Tibial nerve (tissue), 4 donors: ENCODE data around the gene ZMAT3. TPM values are rescaled to one million over a fixed set of nuclear protein-coding genes. Genes with fewer than 3 reads are reported as not detected.

ENCODE experiments used
- DNase-seq, 2 donors: peaks; one replicate each; pipeline ENCODE4 v3.0.0-alpha.2; 2019; ENCODE audit warnings: low spot score in 2 of 2
- H3K27ac ChIP-seq, 4 donors: fragments of 200-600 bp; sonication (generic) in 3 of 4; one replicate each; pipeline ENCODE4 v1.5.1; 2017 to 2019; ENCODE audit warnings: mild to moderate bottlenecking in 1 of 4
- H3K27me3 ChIP-seq, 2 donors: fragments of 200-600 bp; sonication (generic) in 1 of 2; one replicate each; pipeline versions ENCODE4 v1.5.1 to v1.6.0; 2017 to 2019
- H3K36me3 ChIP-seq, 3 donors: fragments of 200-600 bp; sonication (generic); one replicate each; pipeline ENCODE4 v1.5.1; 2018 to 2019
- H3K4me1 ChIP-seq, 4 donors: fragments of 200-600 bp; sonication (generic) in 3 of 4; one replicate each; pipeline ENCODE4 v1.5.1; 2017 to 2019
- H3K4me3 ChIP-seq, 4 donors: fragments of 200-600 bp; sonication (generic) in 3 of 4; one replicate each; pipeline ENCODE4 v1.5.1; 2017 to 2019; ENCODE audit warnings: mild to moderate bottlenecking in 1 of 4, moderate library complexity in 1 of 4
- H3K9me3 ChIP-seq, 4 donors: fragments of 200-600 bp; sonication (generic) in 3 of 4; one replicate each; pipeline ENCODE4 v1.5.1; 2017 to 2019
- EP300 ChIP-seq, 2 donors: sonication (generic); formaldehyde crosslinking; IDR thresholded peaks; one replicate each; pipeline ENCODE4 v1.6.1; 2017; ENCODE audit warnings: antibody characterized with exemption in 2 of 2, mild to moderate bottlenecking in 1 of 2
- POLR2A ChIP-seq, 2 donors: fragments of 450-650 bp; IDR thresholded peaks; one replicate each; pipeline ENCODE4 v1.6.1; 2017; ENCODE audit warnings: antibody characterized with exemption in 2 of 2, mild to moderate bottlenecking in 2 of 2, moderate library complexity in 2 of 2
- WGBS, 2 donors: methylation state at CpG; one replicate each; pipeline ENCODE4 v1.1.5; 2018; 5-methylcytosine and 5-hydroxymethylcytosine counted together
- total RNA-seq, 4 donors: library from RNA; depleted of rRNA; stranded (reverse); fragments of >200 nt; gene quantifications; one replicate each; pipeline ENCODE4 v1.1.0, GENCODE V29; 2016
- TF ChIP-seq, protein P1 (sequence below), 5 experiments: fragments of 200-600 bp in 3 of 5; fragments of 450-650 bp in 2 of 5; sonication (generic) in 3 of 5; IDR thresholded peaks; one replicate each; pipeline ENCODE4 v1.5.1; 2016 to 2019; ENCODE audit warnings: antibody characterized with exemption in 5 of 5, mild to moderate bottlenecking in 3 of 5, moderate library complexity in 2 of 5

ZMAT3 gene
- total RNA-seq, 4 donors from 2014 or later, result 15.6 to 19.0 (median 16.7) TPM

DNA sequence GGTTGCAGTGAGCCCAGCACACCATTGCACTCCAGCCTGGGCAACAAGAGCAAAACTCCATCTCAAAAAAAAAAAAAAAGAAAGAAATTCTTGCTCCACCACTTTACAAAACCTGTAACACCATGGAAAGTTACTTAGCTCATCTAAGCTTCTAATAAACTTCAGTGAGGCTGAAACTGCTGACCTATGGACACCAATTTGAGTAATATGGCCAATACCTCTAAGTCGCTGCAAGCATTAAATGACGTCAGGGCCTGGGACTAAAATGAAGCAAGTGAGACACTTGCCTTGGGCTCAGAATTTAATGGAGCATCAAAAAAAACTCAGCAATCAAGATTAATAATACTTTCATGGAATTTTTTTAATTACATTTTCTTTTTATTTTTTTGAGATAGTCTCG, 42.5 kb downstream of the ZMAT3 start:
- Histone ChIP-seq H3K27ac (no peak overlapping the region), H3K27me3 (no peaks in the 10 kb centered on the region), H3K36me3 (peaks cover 0 to 7% (median 0%) of the 10 kb centered on the region in 3 donors), H3K4me1 (peaks cover 0 to 21% (median 0%) of the 10 kb centered on the region in 4 donors), H3K4me3 (no peak overlapping the region), H3K9me3 (no peaks in the 10 kb centered on the region)
- 94 to 96% methylated on average over 3 of the region's 3 CpGs for WGBS, 2 donors
- no peak for TF ChIP-seq POLR2A (IDR thresholded peaks at IDR 0.05)
- no peak for TF ChIP-seq EP300 (IDR thresholded peaks at IDR 0.05)
- TF ChIP-seq, protein P1, sequence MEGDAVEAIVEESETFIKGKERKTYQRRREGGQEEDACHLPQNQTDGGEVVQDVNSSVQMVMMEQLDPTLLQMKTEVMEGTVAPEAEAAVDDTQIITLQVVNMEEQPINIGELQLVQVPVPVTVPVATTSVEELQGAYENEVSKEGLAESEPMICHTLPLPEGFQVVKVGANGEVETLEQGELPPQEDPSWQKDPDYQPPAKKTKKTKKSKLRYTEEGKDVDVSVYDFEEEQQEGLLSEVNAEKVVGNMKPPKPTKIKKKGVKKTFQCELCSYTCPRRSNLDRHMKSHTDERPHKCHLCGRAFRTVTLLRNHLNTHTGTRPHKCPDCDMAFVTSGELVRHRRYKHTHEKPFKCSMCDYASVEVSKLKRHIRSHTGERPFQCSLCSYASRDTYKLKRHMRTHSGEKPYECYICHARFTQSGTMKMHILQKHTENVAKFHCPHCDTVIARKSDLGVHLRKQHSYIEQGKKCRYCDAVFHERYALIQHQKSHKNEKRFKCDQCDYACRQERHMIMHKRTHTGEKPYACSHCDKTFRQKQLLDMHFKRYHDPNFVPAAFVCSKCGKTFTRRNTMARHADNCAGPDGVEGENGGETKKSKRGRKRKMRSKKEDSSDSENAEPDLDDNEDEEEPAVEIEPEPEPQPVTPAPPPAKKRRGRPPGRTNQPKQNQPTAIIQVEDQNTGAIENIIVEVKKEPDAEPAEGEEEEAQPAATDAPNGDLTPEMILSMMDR (IDR thresholded peaks at IDR 0.05), result no peak
- no peak for DNase-seq

DNA sequence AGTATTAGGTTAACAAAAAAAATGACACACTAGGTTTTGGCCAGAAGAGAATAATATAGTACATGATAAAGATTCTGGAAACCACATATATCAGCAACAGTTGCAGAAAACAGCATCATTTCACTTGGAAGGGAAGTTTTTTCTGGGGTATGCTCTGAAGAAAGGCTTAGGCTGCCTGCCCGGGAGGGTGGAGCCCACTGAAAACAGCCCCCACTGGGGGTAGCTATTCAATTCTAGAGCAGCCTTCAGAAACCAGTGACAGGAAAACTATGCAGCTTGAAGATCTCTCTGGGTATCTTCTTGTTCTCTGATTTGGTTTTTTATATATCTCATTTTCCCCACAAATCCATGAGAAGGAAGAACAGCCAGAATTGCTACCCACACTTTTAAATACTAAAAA, 43.2 kb downstream of the ZMAT3 start:
- 50 to 56% methylated on average over 1 of the region's 1 CpG for whole genome bisulfite sequencing, 2 donors
- H3K4me3 ChIP-seq, result no peak overlapping the region
- TF ChIP-seq POLR2A (IDR thresholded peaks at IDR 0.05), result no peak
- TF ChIP-seq, protein P1 (IDR thresholded peaks at IDR 0.05), result no peak
- no peak for TF ChIP-seq EP300 (IDR thresholded peaks at IDR 0.05)
- H3K27me3 ChIP-seq, result no peaks in the 10 kb centered on the region
- H3K27ac ChIP-seq, result peak overlapping the region in 1 of 4 donors; percentile 70
- peaks cover 0 to 11% (median 0%) of the 10 kb centered on the region in 3 donors for H3K36me3 ChIP-seq
- H3K4me1 ChIP-seq, result peaks cover 0 to 21% (median 0%) of the 10 kb centered on the region in 4 donors
- no peak for DNase-seq
- no peaks in the 10 kb centered on the region for H3K9me3 ChIP-seq

DNA sequence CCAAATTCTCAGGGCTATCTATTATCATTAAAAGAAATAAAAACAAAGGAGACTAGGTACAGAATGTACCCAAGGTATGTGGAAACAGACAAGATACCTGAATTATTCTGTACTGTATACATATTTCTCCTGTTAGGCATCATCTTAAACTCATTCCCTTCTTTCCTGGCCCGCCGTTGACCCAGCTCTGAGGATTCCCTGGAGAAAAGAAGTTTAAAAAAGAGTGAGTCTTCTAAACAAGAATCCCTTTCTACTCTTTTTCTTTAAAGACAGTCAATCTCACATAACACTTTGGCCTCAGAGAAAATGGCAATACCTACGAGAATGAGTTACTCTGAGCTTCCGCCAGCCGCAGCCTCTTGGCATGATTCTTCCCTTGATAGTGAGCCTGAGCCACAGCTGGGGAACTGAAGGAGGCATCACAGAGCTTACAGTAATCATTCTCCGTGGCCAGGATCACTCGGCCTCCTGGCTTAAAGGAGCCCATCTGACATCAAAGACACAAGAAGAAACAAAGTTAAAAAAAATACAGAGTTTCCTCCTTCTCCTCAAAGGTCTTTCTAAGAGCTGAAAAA, 44.2 kb downstream of the ZMAT3 start:
- WGBS, 2 donors, result 49 to 52% methylated on average over 7 of the region's 7 CpGs
- Histone ChIP-seq H3K27me3 (no peaks in the 10 kb centered on the region), H3K9me3 (no peaks in the 10 kb centered on the region), H3K27ac (peak overlapping the region in 2 of 4 donors; percentile 25 to 70), H3K36me3 (peaks cover 0 to 11% (median 0%) of the 10 kb centered on the region in 3 donors), H3K4me1 (peaks cover 0 to 21% (median 0%) of the 10 kb centered on the region in 4 donors), H3K4me3 (no peak overlapping the region)
- no peak for TF ChIP-seq POLR2A (IDR thresholded peaks at IDR 0.05)
- TF ChIP-seq EP300 (IDR thresholded peaks at IDR 0.05), result no peak
- TF ChIP-seq, protein P1 (IDR thresholded peaks at IDR 0.05), result no peak
- peak in 1 of 2 donors; percentile 11 for DNase-seq

DNA sequence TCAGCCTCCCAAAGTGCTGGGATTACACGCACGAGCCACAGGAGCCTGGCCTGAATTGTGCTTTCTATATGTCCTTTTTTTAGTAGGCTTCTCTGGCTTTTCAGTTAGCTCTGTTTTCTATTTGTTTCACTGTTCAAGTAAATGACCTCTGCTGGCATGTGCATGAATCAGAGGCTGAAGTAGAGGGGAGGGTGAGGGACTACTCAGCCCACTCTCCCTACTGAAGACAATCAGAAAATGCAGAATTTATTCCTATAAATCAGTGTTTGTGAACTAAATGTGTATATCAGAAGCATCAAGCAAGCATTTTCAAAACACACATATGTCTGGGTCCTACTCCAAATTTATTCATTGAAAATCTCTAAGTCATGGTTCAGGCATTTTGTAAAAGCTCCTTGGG, 45.0 kb downstream of the ZMAT3 start:
- WGBS, 2 donors, result 63% methylated on average over 2 of the region's 2 CpGs
- no peaks in the 10 kb centered on the region for H3K27me3 ChIP-seq
- TF ChIP-seq POLR2A (IDR thresholded peaks at IDR 0.05), result no peak
- TF ChIP-seq, protein P1 (IDR thresholded peaks at IDR 0.05), result no peak
- TF ChIP-seq EP300 (IDR thresholded peaks at IDR 0.05), result no peak
- DNase-seq, result no peak
- no peak overlapping the region for H3K4me3 ChIP-seq
- peaks cover 0 to 21% (median 0%) of the 10 kb centered on the region in 4 donors for H3K4me1 ChIP-seq
- peaks cover 0 to 11% (median 0%) of the 10 kb centered on the region in 3 donors for H3K36me3 ChIP-seq
- H3K27ac ChIP-seq, result peak overlapping the region in 2 of 4 donors; percentile 32 to 70
- no peaks in the 10 kb centered on the region for H3K9me3 ChIP-seq

DNA sequence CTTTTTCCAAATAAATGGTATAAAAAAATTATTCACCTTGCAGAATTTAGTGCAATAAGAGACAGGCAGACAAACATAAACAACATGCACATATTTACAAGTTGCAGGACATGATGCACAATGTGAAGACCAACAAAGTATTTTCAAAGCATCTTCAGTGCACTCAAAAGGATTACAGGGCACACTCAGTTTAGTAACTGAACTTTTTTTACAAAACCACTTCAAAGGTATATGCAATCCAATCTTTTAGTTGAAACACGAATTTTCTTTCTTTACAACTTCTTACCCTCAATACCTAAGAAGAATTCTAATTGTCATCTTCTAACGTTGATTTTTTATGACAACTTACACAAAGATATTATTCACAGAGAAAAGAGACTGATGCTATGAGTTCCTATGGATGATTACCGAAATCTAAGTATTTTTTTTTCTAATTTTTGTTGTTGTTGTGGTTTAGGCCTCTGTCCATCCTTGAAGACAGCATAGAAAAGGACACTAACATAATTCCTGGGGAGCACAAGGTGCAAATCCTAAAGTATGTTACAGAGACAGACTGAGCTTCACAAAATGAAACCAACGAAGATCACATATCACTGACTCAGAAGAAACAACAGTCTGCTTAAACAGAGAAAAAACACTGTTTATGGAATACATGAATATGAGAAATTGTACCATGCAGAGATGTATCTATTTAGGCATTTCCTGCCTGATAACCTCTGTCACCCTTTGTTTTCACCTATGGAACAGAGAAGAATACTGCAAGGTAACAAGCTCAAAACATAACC, 50.3 kb downstream of the ZMAT3 start:
- 70 to 71% methylated on average over 4 of the region's 4 CpGs for WGBS, 2 donors
- TF ChIP-seq EP300 (IDR thresholded peaks at IDR 0.05) (no peak), POLR2A (IDR thresholded peaks at IDR 0.05) (no peak)
- TF ChIP-seq, protein P1 (IDR thresholded peaks at IDR 0.05), result no peak
- H3K27ac ChIP-seq, result no peak overlapping the region

More for the DNA sequence above, 50.3 kb downstream of the ZMAT3 start:
- Histone ChIP-seq H3K9me3 (no peaks in the 10 kb centered on the region), H3K4me3 (no peak overlapping the region), H3K36me3 (peaks cover 0 to 11% (median 0%) of the 10 kb centered on the region in 3 donors), H3K27me3 (no peaks in the 10 kb centered on the region), H3K4me1 (peaks cover 0 to 13% (median 0%) of the 10 kb centered on the region in 4 donors)
- DNase-seq, result no peak
